GM12892 (cell line): ENCODE measurements around the gene TAF6.

Experiments
- POLR2A ChIP-seq: IDR thresholded peaks from 2 replicates; pipeline ENCODE4 v1.6.1; 2011; ENCODE audit warnings: low read depth, low read length, control low read depth
- POLR2AphosphoS5 ChIP-seq: IDR thresholded peaks from 2 replicates; pipeline ENCODE4 v1.6.1; 2011; ENCODE audit warnings: low read depth, low read length, control low read depth
- TAF1 ChIP-seq: IDR thresholded peaks from 2 replicates; pipeline ENCODE4 v1.6.1; 2011; ENCODE audit warnings: low read depth, mild to moderate bottlenecking, control low read depth, low read length, borderline replicate concordance

GRCh38 chr7:100141555-100141949, 22.4 kb upstream of the TAF6 start:
- TF ChIP-seq POLR2AphosphoS5, result no peak
- TF ChIP-seq POLR2A, result no peak
- TF ChIP-seq TAF1, result no peak
